ENCODE measurements around the gene RPS18.

GRCh38 chr6:33298773-33299236 is 26.9 kb downstream of the RPS18 start, which contains the start of gene RGL2:
- TF ChIP-seq, protein P1, sequence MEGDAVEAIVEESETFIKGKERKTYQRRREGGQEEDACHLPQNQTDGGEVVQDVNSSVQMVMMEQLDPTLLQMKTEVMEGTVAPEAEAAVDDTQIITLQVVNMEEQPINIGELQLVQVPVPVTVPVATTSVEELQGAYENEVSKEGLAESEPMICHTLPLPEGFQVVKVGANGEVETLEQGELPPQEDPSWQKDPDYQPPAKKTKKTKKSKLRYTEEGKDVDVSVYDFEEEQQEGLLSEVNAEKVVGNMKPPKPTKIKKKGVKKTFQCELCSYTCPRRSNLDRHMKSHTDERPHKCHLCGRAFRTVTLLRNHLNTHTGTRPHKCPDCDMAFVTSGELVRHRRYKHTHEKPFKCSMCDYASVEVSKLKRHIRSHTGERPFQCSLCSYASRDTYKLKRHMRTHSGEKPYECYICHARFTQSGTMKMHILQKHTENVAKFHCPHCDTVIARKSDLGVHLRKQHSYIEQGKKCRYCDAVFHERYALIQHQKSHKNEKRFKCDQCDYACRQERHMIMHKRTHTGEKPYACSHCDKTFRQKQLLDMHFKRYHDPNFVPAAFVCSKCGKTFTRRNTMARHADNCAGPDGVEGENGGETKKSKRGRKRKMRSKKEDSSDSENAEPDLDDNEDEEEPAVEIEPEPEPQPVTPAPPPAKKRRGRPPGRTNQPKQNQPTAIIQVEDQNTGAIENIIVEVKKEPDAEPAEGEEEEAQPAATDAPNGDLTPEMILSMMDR (IDR thresholded peaks at IDR 0.05) = no peak
- TF ChIP-seq POLR2A (IDR thresholded peaks at IDR 0.05; ENCODE audit: low read depth) (no peak), POLR2AphosphoS5 (IDR thresholded peaks at IDR 0.05) (no peak), EP300 (IDR thresholded peaks at IDR 0.05) (no peak)

All from esophagus muscularis mucosa (tissue), 4 donors.